GM19099 (cell line): ENCODE results near the gene ALAS1.

ENCODE experiments used
- POLR2A ChIP-seq: IDR thresholded peaks from 3 replicates; pipeline ENCODE4 v1.6.1; 2011; ENCODE audit warnings: low read depth; ENCODE audit not compliant: insufficient read length; ENCODE audit errors: extremely low read depth

The ALAS1 gene

DNA sequence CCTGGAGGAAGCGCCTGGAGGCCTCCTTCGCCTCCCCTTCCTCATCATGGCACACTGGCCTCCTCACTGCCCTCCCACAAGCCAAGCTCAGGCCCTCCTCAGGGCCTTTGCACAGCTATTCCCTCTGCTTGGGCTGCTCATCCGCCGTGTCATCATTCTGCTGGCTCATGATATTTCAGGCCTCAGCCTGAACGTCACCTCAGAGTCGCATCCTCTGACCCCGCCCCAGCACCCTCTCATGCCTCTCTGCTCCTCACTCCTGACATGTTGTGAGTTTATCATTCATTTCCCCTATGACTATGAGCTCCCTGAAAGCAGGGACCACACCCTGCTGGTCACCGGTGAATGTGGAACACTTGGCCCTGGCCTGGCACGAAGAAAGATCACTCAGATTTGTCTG lies 23.1 kb upstream of the ALAS1 start:
- TF ChIP-seq POLR2A, result no peak

DNA sequence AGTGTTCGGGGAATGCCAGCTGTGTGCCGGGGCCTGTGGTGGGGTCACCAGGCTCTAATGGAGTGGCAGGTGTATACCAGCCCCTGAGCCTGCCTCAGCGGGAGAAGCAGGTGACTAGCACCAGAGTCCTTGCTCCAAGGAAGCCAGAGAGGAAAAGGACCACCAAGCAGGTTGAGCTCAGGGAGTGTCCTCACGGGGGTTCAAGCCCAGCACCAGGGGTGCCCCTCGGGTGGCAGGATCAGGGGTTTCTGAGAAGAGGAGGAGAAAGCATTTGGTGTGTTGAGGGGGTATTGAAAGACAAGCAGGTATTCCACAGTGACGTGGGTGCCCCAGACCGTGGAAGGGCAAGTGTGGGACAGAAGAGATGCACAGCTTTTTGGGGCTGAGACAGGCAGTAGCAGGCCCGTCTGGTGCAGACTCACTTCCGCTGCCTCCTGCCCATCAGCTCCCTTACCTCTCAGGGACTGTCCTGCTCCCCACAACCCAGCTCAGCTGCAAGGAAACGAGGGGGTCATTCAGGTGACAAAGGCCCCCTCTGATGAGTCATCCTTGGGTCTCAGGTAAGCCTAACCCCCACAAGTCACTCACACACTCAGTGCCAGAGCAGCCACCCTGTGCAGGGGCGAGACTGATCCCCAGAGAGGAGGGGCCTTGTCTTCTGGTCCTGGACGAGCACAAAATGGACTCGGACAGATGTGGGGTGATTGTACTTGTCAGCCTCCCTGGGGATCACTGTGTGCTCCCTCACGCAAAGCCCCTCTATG lies 22.4 kb upstream of the ALAS1 start:
- TF ChIP-seq POLR2A, result no peak

DNA sequence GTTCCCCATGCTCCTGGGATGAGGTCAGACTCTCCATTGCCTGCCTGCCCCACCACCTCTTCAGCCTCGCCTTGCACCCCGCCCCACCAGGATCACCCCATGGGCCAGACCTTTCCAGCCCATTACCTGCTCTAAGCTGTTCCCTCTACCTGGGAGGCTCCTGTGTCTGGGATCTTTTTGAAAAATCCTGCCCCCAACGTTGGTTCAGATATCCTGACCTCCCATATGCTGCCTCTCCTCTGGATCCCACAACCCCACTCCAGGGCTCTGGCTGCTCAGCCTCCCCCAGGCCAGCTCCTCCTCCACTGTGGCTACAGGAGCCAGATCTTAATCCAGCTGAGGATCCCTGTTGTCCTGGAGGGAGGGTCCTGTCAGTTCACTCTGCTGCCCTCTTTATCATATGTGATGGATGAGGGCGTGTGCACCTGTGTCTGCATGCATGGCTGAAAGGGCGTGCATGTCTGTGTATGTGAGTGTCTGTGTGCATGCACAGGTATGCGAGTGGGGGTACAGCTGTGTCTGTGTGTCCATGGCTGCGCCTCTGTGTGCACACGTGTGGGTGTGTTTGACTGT lies 21.7 kb upstream of the ALAS1 start:
- no peak for TF ChIP-seq POLR2A

DNA sequence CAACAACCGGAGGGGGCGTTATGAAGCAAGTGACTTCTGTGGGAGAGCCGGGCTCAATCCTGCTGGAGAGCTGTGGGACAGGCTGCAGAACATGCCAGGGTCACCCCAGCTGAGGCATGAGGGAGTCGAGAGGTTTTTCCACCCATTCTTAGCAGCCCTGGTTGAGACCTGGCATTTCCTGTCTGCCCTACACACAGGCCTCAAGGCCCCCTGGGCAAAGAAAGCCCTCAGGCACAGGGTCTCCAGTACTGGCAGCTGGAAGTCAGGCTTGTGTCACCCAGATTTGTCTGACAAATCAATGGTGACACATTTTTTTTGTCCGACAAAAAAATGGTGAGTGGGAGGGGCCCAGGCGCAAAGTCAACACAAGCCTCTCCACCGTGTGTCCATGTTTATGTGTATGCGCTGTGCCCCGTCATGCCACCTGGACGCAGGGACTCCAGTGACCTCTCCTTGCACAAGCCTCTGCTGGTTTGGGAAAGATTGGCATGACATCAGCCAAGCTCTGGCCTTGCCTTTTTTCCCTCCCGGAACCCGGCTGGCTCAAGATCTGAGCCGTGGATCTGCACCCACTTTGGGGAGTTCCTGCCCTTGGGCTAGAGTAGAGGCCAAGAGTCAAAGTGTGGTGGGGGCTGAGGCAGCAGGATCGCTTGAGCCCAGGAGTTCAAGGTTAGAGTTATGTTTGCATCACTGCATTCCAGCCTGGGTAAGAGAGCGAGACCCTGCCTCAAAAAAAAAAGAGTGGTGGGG lies 20.8 kb upstream of the ALAS1 start:
- no peak for TF ChIP-seq POLR2A

DNA sequence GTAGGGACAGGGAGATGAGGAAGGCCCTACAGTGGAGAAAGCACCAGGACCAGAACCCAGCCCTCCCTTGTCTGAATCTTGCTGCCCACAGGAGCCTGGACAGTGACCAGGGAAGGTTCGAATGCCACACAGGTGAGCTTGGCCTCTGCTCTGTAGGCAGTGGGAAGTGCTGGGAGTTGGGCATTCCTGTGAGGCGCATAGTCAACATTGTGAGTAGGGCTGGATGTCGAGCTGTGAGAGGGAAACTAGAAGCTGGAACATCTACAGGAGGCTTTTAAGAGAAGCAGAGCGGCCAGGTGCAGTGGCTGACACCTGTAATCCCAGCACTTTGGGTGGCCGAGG lies 20.3 kb upstream of the ALAS1 start:
- TF ChIP-seq POLR2A, result no peak

DNA sequence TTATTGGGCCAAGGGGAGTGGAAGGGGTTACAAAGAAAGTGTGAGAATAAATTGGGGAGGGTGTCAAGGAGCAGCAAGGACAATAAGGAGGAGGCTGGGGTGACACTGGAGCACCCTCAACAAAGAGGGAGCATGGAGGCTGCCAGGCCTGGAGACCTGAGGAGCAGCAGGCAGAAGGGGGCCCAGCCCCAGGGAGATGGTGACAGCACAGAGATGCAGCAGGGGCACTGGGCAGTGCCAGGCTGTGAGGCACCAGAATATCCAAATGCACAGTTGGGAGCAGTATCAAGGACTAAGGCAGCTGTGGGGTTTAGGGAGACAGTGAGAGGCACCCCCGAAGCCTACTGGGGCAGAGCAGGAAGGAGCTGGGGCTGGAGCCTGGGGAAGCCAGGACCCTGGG lies 19.4 kb upstream of the ALAS1 start:
- no peak for TF ChIP-seq POLR2A

DNA sequence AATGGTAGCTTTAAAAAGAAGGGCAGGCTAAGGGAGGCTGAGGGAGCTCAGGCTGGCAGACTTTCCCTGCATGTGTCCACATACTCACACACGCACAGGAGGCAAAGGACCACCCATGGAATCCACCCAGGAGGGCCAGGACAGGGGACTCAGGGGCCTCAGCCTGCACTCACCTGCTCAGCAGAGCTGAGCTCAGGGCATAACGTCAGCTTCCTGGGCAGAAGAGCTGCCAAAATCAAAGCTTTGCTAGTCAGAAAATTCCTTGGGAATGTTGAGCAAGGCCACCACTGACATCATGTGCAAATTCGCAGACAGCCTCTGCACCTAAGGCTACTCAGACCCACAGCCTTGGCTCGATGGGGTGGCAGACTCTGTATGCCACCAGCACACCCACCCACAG lies 16.4 kb upstream of the ALAS1 start:
- TF ChIP-seq POLR2A, result no peak

DNA sequence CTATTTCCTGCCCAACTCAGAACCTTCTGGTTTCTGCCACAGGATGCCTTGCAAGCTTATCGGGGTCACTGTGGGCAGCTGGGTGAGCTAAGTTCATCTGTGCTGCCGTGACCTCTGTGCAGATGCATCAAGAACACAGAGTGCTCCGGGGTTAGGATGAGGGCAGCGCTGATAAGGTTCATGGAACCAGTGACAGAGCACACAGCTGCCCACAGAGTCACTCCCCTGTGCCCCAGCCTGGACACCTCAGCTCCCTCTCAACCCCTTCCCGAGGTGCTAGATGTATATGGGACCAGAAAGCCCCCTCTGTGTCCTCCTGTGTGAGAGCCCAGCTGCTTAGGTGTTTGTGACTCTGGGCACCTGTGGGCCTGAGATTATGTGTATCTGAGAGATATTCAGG lies 15.8 kb upstream of the ALAS1 start:
- no peak for TF ChIP-seq POLR2A

DNA sequence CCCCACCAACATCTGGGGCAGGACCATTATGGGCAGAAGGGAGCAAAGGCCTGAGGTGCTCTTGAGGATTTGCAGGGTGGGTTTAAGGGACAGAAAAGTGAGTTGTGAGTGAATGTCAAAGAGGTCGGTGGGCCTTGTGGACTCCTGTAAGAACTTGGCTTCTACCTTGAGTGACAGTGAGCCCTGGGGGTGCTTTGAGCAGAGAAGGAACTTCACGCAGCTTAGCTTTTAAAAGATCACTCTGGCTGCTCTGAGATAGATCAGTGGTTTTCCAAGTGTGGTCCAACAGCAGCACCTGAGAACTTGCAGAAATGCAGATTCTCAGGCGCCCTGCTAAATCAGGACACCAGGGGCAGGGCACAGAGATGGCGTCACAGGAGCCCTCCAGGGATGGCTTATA lies 15.3 kb upstream of the ALAS1 start:
- TF ChIP-seq POLR2A, result no peak

DNA sequence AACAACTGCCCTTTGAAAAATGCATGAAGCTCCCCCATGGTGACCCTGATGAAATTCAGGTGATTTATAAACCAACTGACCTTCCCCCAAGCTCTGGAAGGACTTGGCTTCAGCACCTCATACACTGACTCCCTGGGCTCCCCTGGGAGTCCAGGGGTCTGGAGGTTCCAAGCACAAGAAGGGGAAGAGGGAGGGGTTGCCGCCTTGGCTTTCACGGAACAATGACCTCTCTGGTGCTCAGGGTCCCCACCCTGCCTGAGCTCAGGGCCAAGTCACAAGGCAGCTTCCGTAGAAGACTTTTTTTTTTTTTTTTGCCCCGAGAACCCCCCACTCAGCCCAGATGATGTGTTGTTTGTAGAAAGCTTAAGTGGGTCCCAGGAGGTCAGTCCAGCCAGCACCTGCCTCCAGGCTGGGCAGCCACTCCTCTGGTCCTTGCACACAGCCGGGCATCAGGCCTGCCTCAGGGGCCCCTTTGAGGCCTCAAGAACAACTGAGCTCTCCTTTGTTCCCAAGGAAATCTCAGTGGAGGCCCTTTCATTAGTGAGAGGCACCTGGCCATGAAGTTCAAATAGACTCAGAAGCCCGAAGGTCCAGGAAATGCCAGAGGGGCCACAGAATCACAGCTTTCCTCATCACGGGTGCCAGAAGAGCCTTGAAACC lies 14.0 kb upstream of the ALAS1 start:
- no peak for TF ChIP-seq POLR2A

DNA sequence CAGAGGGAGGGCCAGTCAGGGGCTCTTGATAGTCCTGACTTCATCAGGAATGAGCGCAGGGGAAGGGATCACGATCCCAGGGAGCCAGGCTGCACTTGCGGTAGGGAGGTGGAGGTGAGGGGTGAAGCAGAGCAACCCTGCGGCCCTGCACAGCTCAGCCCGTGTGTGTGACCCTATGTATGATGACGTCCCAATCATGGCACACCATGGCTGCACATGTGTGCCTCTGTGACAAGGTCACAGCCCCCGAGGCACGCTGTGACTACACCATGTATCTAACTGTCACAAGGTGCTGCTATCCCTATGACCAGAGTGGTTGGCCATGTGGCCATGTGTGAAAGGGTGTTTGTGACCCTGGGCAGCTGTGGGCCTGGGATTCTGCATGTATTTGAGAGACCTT lies 13.3 kb upstream of the ALAS1 start:
- TF ChIP-seq POLR2A, result no peak

DNA sequence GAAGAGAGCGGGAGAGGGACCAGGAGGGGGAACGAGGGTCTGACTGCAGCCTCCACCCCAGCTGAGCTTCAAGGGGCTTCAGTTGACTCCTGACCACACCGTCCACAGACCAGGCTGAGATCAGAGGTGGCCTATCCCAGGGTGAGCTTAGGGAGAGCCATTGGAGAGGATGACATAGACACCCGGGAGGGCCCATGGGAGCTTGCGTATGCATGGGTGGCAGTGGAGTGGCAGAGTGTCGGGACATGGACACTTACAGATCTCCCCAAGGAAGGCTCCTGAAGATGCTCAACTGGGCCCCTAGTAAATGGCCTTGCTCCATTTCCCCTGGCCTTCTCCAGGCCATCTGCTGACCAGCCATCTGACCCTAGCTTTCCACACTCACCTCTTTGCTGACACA lies 12.6 kb upstream of the ALAS1 start:
- no peak for TF ChIP-seq POLR2A

DNA sequence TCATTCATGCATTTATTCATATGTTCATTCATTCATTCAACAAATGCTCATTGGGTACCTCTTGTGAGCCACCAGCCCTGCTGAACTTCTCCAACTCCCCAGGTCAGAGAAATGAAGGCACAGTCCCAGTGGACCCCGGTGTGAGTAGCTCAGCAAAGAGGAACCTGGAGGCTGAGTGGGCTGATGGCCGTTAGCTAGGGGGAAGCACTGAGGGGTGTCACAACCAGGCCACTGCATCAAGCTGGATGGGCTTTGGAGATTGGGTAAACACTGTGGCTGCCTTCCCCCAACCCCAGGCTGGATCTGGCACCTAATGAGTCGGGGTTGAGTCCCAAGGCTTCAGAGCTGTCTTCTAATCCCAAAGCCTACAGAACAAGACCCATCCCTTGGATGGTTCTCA lies 12.1 kb upstream of the ALAS1 start:
- TF ChIP-seq POLR2A, result no peak

DNA sequence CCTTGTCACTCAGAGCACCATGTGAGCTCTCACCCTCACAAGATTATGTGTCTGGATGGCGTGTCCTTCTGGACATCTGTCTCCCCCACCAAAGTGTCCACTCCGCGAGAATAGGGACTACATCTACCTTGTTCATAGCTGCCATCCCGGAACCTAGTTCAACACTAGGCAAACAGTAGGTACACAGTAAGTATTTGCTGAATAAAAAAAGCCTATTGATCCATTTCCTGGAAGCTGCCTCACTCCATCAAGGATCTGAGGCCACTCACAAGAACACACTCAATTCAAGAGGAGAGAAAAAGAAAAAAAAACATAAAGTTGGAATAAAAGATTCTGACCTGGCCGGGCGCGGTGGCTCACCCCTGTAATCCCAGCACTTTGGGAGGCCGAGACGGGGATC lies 11.2 kb upstream of the ALAS1 start:
- TF ChIP-seq POLR2A, result no peak

DNA sequence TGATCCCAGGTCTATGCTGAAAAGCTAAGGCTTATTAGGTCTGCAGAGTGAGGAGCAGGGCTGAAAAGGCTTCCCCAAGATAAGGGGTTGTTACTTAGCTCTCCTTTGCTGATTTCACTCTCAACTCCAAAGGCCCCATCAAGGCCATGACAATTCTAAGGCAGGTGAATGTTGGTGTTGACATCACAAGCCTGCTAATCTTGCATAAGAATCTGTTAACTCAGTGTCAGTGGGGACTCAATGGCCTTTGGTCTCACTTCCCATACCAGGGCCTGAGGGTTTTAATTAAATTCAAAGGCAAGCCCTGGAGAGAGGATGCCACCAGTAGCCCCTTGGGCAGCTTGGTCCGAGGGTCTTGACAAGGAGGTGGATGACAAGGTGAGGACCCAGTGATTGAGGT lies 9.4 kb upstream of the ALAS1 start:
- no peak for TF ChIP-seq POLR2A
